GM13977 (cell line): ENCODE data around the gene FSTL4.

Source experiments
- DNase-seq: peaks from one replicate; pipeline ENCODE4 v3.0.0; 2012; ENCODE audit warnings: low spot score
- in situ Hi-C: fragments of 300-500 bp; cut with MboI; formaldehyde crosslinking; loops from one replicate; pipeline ENCODE4 v1.12.0; 2022; ENCODE audit warnings: low sequenced_read_pairs, low pct_unique_long_range_greater_than_20kb, mixed read lengths, inconsistent platforms; ENCODE audit not compliant: unreplicated experiment
- TF ChIP-seq, protein P1 (sequence below): IDR thresholded peaks from 2 replicates; pipeline ENCODE4 v1.5.1; 2012; ENCODE audit warnings: mild to moderate bottlenecking, control low read depth; ENCODE audit not compliant: insufficient read depth; ENCODE audit errors: extremely low read depth, missing control alignments

Gene FSTL4

GRCh38 chr5:133469846-133470245 lies 142.5 kb downstream of the FSTL4 start:
- DNase-seq, result no peak
- in situ Hi-C loops, result no loop called here
- TF ChIP-seq, protein P1, sequence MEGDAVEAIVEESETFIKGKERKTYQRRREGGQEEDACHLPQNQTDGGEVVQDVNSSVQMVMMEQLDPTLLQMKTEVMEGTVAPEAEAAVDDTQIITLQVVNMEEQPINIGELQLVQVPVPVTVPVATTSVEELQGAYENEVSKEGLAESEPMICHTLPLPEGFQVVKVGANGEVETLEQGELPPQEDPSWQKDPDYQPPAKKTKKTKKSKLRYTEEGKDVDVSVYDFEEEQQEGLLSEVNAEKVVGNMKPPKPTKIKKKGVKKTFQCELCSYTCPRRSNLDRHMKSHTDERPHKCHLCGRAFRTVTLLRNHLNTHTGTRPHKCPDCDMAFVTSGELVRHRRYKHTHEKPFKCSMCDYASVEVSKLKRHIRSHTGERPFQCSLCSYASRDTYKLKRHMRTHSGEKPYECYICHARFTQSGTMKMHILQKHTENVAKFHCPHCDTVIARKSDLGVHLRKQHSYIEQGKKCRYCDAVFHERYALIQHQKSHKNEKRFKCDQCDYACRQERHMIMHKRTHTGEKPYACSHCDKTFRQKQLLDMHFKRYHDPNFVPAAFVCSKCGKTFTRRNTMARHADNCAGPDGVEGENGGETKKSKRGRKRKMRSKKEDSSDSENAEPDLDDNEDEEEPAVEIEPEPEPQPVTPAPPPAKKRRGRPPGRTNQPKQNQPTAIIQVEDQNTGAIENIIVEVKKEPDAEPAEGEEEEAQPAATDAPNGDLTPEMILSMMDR, result no peak

DNA sequence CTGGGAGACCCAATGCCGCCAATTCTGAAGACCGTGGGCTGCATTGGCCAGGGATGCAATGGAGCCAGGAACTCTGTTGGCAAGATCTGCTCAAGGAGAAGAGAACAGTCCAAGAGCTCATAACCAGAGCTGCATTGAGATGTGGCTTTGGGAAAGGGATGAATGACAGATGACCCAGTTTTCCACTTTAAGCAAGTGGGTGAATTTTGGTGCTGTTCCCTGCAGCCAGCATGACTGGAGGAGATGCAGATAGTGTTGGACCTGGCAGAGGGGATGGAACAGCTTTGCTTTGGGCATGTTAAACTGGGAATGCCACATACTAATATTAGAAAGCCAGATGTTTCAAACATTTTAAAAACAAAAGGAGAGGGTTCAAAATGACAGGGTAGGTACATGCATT lies 143.1 kb downstream of the FSTL4 start:
- in situ Hi-C loops, result no loop called here
- no peak for DNase-seq
- TF ChIP-seq, protein P1, result no peak

DNA sequence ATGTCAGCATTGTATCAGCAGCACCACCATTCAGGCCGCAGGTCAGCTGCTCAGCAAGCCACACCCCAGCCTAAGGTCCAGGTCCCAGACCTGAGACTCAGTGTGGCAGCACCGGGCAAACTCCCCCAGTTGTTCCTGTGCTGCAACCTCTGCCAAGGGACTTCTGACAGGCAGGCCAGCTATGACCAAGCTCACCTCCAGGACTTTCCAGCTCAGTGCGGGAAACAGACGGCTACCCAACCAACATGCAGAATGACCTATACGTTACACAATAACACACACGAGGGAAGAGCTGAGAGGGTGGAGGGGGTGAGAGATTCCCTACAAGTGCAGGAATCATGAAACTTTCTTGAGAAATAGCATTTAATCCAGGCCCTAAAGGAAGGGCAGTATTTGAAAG lies 143.7 kb downstream of the FSTL4 start:
- no peak for DNase-seq
- TF ChIP-seq, protein P1, result no peak
- in situ Hi-C loops, result no loop called here

DNA sequence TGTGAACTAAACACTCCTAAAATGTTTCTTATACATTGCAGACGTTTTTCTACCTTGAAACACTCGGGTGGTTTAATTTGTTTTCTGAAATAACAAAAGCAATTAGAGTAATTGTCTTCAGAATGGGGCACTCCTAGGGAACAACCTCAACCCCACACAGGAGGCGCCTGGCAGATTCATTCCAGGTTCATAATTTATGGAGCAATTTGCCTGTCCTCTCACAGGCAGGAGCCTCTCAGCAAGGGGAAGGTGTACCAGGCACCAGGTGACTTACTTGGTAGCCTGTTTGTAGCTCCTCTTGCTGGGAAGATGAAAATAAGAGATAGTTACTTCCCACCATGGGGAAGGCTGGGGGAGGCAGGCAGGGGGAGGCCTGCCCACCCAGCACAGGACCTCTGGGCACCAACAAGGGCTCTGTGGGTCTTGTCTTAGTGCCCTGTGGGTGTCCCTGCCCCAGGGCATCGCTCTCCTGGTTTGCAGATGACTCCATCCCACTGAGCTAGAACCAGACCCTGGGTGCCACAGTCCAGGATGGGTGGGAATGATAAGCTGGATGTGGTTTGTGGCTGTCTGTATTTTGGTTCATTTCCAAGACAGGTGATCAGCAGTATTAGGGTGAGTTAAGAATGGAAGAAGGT lies 144.4 kb downstream of the FSTL4 start:
- TF ChIP-seq, protein P1, result no peak
- no peak for DNase-seq
- in situ Hi-C loops, result no loop called here

GRCh38 chr5:133467335-133467779 lies 145.0 kb downstream of the FSTL4 start:
- in situ Hi-C loops, result no loop called here
- TF ChIP-seq, protein P1, result no peak
- no peak for DNase-seq

DNA sequence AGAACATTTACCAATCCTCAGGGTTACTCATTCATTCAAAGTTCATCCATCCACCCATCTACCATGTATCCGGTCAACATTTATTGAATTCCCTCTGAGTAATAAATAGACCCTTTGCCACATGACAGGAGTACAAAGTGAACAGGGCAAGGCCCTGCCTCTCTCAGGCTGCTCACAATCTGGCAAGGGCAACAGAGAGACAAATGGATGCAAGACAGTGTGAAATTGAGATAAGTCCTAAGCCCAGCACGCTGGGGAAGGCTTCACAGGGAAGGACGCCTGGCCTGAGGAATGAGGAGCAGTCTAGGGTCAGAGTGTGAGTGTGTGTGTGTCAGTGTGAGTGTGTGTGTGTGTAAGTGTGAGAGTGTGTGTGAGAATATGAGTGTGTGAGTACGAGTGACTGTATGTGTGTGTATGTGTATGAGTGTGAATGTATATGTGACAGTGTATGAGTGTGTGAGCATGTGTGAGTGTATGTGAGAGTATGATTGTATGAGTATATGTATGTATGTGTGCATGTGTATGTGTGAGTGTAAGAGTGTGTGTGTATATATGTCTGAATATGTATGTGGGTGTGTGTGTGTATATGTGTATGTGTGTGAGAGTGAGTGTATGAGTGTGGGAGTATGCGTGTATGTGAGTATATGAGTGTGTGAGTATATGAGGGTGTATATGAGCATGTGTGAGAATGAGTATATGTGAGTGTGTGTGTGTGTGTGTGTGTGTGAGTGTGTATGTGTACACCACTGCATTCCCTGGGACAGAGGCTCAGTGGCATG lies 145.6 kb downstream of the FSTL4 start:
- TF ChIP-seq, protein P1, result no peak
- DNase-seq, result no peak
- in situ Hi-C loops, result no loop called here
